GM08714 (cell line): ENCODE data around the gene SPOCK3.
"Not testable (repeated sequence)": the region's sequence is repeated elsewhere in the genome, so short reads cannot be mapped to it uniquely, and the experiment has no call there.

Experiments used
- H3K4me3 ChIP-seq: fragments of 200-500 bp; sonication (Bioruptor generic); 2 replicates; pipeline ENCODE4 v1.5.1; 2014; ENCODE audit warnings: mild to moderate bottlenecking, low read length, inconsistent platforms
- ZNF274 ChIP-seq: IDR thresholded peaks from 2 replicates; pipeline ENCODE4 v1.6.1; 2012; ENCODE audit warnings: mild to moderate bottlenecking, low read depth, low read length

SPOCK3 gene

DNA sequence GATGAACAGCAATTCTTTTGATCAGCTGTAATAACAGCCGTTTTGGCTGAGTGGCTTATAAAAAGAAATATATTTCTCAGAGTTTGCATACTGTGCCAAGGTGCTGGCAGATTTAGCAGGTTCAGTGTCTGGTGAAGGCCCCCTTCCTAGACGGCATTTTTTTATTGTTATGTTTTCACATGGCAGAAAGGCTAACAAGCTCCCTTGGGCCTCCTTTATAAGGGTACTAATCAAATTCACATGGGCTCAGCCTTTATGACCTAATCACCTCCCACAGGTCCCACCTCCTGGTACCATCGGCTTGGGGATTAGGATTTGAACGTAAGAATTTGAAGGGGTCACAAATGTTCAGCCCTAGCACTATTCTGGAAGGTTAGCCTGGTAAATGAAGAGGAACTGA lies 431.9 kb downstream of the SPOCK3 start:
- TF ChIP-seq ZNF274: no peak
- H3K4me3 ChIP-seq: no peak overlapping the region

DNA sequence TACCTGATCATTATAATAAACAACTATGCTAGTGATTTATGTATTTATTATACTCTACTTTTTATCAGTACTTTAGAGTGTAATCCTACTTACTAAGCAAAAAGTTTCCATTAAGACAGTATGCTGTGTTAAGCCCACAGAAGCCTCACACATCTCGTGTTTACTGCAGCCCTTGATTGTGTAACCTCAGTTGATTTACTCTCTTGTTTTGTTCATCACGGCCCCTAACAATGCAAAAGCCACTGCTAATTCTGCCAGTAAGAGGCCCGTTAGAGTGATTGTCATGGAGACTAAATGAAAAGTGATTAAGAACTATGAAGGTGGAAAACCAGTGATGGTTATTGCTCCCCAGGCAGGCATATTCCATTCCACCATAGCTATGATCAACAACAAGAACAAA lies 436.2 kb downstream of the SPOCK3 start:
- H3K4me3 ChIP-seq: no peak overlapping the region
- no peak for TF ChIP-seq ZNF274

DNA sequence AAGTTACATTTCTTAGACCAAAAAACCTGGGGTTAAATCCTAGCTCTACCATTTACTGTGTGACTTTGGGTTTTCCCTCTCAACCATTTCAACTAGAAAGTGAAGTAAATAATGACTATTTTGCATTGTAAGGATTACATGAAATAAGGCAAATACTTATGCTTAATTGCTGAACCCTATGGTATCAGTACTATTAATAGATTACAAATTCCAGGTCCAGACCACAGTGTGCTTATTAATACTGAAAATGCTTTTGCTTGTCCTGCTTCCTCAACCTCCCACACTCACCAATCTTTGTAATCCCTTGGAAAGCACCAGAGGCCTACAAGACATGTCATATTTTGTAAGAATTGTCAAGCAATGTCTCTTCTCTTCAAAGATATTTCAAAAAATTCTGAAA lies 456.5 kb downstream of the SPOCK3 start:
- H3K4me3 ChIP-seq: no peak overlapping the region
- TF ChIP-seq ZNF274: no peak

DNA sequence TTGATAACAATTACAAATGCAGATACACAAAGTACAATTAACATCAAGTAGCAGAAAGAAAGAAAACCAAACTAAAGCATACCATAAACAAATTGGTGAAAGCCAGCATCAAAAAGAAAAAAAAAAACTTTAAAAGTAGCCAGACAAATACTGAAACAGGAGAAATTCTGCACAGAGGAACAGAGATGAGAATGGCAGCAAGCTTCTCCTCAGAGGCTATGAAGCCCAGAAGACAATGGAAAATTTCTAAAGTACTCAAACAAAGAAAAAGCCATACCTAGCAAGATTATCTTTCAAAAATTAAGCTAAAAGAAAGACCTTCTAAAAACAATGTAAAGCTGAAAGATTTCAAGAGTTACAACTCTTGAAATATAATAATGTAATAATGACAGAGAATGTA lies 471.3 kb downstream of the SPOCK3 start:
- TF ChIP-seq ZNF274: no peak
- no peak overlapping the region for H3K4me3 ChIP-seq

DNA sequence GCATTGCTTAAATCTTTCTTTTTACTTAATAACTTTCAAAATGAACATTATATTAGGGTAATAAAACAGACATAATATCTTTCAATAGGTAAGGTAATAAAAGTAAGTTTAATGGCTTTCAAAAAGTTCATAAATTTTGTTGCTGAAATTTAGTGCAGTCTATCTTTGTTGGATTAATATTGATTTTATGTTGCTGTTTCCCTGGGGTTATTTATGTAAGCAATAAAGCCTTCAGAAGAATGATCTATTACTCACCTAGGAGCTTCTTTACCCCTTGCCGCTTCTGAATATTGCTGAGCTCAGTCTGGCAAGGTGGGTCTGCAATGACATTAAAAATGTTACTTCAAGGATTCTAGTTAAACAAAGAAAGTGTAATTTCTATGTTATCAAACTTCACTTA lies 492.6 kb downstream of the SPOCK3 start:
- H3K4me3 ChIP-seq: no peak overlapping the region
- no peak for TF ChIP-seq ZNF274

DNA sequence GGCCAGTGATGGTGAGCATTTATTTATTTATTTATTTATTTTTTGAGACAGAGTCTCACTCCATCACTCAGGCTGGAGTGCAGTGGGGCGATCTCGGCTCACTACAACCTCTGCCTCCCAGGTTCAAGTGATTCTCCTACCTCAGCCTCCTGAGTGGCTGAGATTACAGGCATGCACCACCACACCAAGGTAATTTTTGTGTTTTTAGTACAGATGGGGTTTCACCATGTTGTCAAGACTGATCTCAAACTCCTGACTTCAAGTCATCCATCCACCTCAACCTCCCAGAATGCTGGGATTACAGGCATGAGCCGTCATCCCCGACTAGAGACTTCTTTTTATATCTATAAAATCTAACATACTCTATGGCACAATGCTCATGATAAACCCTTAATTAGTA lies 495.1 kb downstream of the SPOCK3 start:
- H3K4me3 ChIP-seq: not testable (repeated sequence)

DNA sequence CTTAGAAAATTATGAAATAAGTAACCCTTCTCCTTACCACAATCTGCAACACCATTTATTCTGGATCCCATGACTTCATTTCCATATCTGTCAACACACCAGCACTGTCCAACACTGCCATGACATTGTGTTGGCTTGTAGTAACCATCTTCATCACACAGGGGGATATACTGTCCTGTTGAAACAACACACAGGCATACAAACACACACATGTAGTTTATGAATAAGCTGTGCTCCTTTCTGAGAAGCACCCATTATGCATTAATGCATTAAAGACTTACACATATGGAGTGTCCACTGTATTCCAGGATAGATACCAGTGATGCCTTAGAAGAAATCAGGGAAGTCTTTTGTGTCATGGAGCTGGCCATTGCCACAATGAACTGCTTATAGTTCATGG lies 496.9 kb downstream of the SPOCK3 start:
- no peak overlapping the region for H3K4me3 ChIP-seq
- no peak for TF ChIP-seq ZNF274

DNA sequence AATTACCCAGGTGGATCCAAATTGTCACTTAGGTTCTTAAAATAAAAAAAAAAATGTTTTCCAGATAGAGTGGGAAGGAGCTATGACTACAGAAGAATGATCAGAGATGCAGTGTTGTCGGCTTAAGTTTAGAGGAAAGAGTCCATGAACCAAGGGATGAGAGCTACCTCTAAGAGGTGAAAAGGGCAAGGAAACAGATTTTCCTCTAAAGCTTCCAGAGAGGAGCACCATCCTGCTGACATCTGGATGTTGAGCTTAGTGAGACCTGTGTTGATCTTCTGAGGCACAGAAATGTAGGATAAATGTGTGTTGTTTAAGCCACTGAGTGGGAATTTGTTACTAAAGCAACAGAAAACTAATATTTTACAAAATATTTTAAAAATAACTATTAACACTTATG lies 498.7 kb downstream of the SPOCK3 start:
- H3K4me3 ChIP-seq: no peak overlapping the region
- no peak for TF ChIP-seq ZNF274

DNA sequence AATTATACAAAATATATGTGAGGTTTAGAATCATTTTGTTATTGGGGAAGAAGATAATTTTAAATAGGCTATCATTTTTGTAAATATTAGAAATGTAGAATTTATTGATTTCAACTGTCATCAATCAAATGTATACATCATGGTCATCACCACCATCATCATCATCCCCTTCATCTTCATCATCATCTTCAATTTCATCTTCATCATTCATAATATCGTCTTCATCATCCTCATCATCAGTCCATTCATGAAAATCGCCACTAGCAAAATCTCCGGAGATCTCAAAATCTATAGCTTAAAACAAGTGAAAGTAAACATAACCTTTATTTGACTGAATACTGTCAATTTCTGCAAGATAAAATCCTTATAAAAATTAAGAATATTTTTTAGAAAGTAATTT lies 499.5 kb downstream of the SPOCK3 start:
- no peak for TF ChIP-seq ZNF274
- no peak overlapping the region for H3K4me3 ChIP-seq

DNA sequence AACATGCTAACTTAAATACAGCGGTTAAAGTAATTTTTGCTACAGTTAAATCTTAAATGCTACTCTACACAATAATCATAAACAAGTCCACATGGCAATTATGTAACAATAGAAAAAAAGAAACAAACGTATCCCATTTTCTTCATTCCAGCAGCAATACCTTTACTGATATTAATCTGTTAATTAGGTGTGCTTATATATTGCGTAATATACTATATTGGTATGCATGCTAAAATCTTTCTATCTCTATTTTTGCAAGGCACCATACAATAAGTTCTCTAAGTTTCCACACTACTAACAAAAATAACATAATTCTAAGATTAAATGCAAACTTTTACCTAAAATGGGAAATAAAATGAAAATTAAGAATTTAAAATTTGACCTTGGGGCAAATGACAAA lies 500.6 kb downstream of the SPOCK3 start:
- H3K4me3 ChIP-seq: no peak overlapping the region
- no peak for TF ChIP-seq ZNF274

DNA sequence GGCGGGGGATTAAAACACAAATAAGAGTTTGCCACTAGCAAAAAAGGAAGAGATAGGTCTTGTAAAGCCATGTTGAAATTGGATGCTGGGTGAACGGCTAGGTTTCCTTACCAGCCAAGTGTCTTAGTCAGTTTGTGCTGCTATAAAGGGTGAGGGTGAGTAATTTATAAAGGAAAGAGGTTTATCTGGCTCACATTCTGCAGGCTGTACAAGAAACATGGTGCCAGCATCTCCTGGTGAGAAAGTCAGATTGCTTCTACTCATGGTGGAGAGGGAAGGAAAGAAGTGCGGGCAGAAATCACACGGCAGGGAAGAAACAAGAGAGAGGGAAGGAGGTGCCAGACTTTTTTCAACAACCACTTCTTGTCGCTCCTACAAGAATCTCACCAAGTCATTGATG lies 507.5 kb downstream of the SPOCK3 start:
- no peak for TF ChIP-seq ZNF274
- H3K4me3 ChIP-seq: no peak overlapping the region

DNA sequence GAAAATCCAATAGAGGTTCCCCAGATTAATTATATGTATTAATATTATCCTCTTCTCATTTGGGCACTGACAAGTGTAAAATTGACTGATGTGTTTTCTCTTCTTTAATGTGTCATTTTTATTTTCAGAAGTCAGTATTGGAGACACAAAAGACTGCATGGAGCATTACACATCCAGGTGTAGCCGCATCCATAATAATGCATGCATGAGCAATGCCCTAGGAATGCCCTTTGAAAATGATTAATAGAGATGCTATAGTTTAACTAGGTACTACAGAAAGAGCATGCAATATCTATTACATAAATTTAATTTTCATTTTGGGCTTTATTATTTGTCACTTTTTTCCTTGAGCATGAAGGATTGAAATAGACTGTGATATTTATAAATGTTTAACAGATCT lies 509.9 kb downstream of the SPOCK3 start:
- H3K4me3 ChIP-seq: no peak overlapping the region
- TF ChIP-seq ZNF274: no peak

DNA sequence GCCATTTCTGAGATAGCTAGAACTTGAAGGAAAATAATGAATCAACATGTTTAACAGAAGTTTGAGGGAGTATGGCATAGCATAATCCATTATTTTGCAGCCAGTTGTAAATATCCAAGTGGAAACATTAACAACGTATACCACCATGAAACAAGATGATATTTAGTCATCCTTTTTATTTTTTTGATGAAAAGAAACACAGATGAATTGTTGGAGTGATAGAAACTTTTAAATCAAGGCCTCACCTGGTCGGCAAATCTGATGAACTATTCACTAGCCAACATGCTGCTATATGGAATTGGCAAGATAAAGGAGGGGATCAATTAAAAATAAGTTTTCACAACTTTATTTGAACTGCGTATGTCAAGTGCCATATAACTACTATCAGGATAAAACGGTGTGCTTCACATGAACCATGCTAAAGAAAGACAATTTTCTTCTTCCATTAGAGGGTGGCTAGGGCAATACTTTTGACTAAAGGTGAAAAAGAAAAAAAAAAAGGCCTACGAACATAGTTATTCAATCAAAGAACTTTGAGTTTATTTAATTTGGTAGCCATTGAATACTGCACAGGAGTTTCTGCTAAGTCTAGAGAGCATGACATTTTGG lies 510.7 kb downstream of the SPOCK3 start:
- no peak overlapping the region for H3K4me3 ChIP-seq
- TF ChIP-seq ZNF274: no peak

DNA sequence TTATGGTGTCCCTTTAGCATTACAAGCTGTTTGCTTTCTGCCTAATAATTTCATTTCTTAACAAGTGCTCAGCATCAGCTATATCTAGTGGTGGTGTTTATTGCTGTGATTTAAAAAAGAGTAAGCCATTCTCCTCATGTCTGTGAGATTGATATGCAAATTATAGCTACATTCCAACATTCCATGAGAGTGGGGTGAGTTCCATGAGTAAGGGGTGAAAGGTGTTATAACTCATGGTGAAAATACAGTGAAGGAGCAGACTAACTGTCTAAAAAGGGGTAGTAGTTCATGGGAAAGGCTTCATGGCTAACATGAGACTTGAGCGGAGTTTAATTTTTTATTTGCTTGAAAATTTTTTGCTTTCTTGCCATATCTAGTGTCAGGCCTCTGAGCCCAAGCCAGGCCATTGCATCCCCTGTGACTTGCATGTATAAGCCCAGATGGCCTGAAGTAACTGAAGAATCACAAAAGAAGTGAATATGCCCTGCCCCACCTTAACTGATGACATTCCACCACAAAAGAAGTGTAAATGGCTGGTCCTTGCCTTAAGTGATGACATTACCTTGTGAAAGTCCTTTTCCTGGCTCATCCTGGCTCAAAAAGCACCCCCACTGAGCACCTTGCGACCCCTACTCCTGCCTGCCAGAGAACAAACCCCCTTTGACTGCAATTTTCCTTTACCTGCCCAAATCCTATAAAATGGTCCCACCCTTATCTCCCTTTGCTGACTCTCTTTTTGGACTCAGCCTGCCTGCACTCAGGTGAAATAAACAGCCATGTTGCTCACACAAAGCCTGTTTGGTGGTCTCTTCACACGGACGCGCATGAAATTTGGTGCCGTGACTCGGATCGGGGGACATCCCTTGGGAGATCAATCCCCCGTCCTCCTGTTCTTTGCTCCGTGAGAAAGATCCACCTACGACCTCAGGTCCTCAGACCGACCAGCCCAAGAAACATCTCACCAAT lies 518.3 kb downstream of the SPOCK3 start:
- H3K4me3 ChIP-seq: not testable (repeated sequence)

DNA sequence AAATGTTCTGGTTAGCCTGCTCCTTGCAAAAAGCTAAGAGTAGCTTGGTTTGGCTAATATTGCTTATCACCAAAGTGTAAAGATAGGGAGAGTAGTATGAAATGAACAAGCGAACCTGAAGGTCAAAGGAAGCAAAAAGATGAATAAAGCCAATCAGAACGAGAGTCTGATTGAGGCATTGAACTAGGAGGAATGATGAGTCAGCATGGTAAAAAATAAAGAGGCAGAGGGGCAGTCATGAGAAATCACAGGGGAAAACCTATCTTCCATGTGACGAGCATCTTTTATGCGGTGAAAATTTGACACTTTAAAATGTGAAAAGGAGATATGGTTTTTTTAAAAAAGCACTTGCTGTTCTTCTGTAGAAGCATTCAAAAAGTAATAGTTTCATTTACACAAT lies 533.7 kb downstream of the SPOCK3 start:
- TF ChIP-seq ZNF274: no peak
- no peak overlapping the region for H3K4me3 ChIP-seq
